Measurements from ENCODE around the gene CENPP. TPM values are rescaled to one million over a fixed set of nuclear protein-coding genes. Genes with fewer than 3 reads are reported as not detected.

CENPP gene
- total RNA-seq, 3 donors from 2014 or later (not counting 1 experiment from before 2014, with no cell fraction given) = 10.3 to 14.5 (median 12.1) TPM

DNA sequence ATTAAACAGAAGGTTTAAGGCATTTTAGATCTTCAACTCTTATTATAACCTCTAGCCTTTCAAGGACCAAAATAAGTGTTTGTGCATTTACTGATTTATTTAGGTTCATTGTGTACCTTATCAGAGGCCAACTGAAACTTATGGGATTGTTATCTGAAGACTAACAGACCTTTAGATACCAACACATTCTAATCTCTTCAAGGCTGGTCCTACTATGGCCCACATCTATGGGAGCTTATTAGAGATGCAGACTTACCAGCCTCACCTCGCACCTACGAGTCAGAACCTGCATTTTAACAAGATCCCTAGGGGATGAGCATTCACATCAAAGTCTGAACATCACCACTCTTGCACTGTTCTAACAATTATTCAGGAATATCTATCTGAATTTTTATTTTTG lies 34.2 kb upstream of the CENPP start:
- ATAC-seq = no peak
- H3K27me3 ChIP-seq (ENCODE audit: control insufficient read depth, insufficient read depth, low read length) = no peaks in the 10 kb centered on the region
- intact Hi-C loops (cut with micrococcal nuclease) = no loop called here
- Mint-ChIP-seq H3K27ac (peak overlapping the region; percentile 37 to 49), H3K4me3 (no peak overlapping the region), H3K4me1 (peaks cover 36 to 40% of the 10 kb centered on the region in 2 donors), H3K27me3 (ENCODE audit: low read depth in 2 of 2) (no peaks in the 10 kb centered on the region), H3K36me3 (peaks cover 11% of the 10 kb centered on the region), H3K9me3 (no peaks in the 10 kb centered on the region)
- no peak overlapping the region for H3K27ac ChIP-seq (ENCODE audit: low read length)
- TF ChIP-seq CTCF (IDR thresholded peaks at IDR 0.05) = no peak
- DNase-seq = no peak
- H3K36me3 ChIP-seq (ENCODE audit: control insufficient read depth, insufficient read depth, low read length) = peaks cover 13% of the 10 kb centered on the region
- H3K9me3 ChIP-seq (ENCODE audit: control insufficient read depth, insufficient read depth, low read length) = no peaks in the 10 kb centered on the region
- H3K4me1 ChIP-seq (ENCODE audit: control insufficient read depth, insufficient read depth, low read length) = peaks cover 16% of the 10 kb centered on the region
- no peak overlapping the region for H3K4me3 ChIP-seq (ENCODE audit: low read length)
- 86% methylated on average over 2 of the region's 2 CpGs for WGBS (ENCODE audit: insufficient coverage)

DNA sequence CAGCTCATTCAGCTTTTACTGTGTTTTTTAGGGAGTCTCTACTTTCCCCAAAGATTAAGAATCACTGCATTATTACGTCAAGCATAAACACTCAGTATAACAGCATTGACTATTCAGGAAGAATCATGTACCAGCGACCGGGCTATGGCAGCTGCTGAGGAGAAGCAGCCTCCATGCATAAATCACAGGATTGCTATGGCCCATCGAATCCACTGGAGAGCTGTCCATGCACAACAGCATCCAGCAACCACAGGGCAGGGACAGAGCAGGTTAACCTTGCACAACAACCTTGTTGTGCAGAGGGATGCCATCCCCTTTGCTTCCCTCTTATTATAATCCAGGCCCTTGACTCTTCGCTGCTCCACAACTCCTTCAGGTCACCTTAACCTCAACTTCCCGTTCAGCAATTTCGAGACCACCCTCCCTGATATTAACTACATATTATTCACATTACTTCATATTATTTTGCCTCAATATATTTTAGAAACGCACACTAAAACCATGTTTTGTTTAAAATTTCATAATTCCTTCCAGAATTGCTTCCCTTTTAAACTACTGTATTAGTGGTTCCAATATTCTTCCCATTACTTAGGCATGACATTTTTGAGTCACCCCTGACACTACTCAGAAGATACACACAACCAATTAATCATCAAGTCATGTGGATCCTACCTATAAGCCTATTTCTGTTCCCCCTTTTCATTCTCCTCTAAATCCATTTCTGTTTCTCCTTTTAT lies 33.2 kb upstream of the CENPP start:
- Mint-ChIP-seq H3K27me3 (ENCODE audit: low read depth in 2 of 2) (no peaks in the 10 kb centered on the region), H3K36me3 (peaks cover 11% of the 10 kb centered on the region), H3K27ac (peak overlapping the region; percentile 97 to 98), H3K9me3 (no peaks in the 10 kb centered on the region), H3K4me3 (peak overlapping the region; percentile 100), H3K4me1 (peaks cover 36 to 40% of the 10 kb centered on the region in 2 donors)
- Histone ChIP-seq H3K27ac (ENCODE audit: low read length) (no peak overlapping the region), H3K9me3 (ENCODE audit: control insufficient read depth, insufficient read depth, low read length) (no peaks in the 10 kb centered on the region), H3K4me1 (ENCODE audit: control insufficient read depth, insufficient read depth, low read length) (peaks cover 16% of the 10 kb centered on the region), H3K36me3 (ENCODE audit: control insufficient read depth, insufficient read depth, low read length) (peaks cover 14% of the 10 kb centered on the region), H3K4me3 (ENCODE audit: low read length) (peak overlapping the region; percentile 89), H3K27me3 (ENCODE audit: control insufficient read depth, insufficient read depth, low read length) (no peaks in the 10 kb centered on the region)
- DNase-seq (peak in 1 of 2 donors; percentile 14), ATAC-seq (no peak)
- intact Hi-C loops (cut with micrococcal nuclease) = loop anchor here (1.0 kb wide), 1 partner anchor 33 kb away; the partner anchor contains the start of genes CENPP and NOL8
- TF ChIP-seq CTCF (IDR thresholded peaks at IDR 0.05) = no peak
- WGBS (ENCODE audit: insufficient coverage) = 58% methylated on average over 8 of the region's 8 CpGs

GRCh38 chr9:92293075-92293354 lies 32.7 kb upstream of the CENPP start:
- peaks cover 16% of the 10 kb centered on the region for H3K4me1 ChIP-seq (ENCODE audit: control insufficient read depth, insufficient read depth, low read length)
- DNase-seq (peak in 1 of 2 donors; percentile 13), ATAC-seq (no peak)
- Mint-ChIP-seq H3K36me3 (peaks cover 7% of the 10 kb centered on the region), H3K4me3 (peak overlapping the region; percentile 100), H3K4me1 (peaks cover 36 to 40% of the 10 kb centered on the region in 2 donors), H3K27ac (peak overlapping the region; percentile 97 to 98), H3K9me3 (no peaks in the 10 kb centered on the region), H3K27me3 (ENCODE audit: low read depth in 2 of 2) (no peaks in the 10 kb centered on the region)
- no peaks in the 10 kb centered on the region for H3K9me3 ChIP-seq (ENCODE audit: control insufficient read depth, insufficient read depth, low read length)
- peak overlapping the region; percentile 89 for H3K4me3 ChIP-seq (ENCODE audit: low read length)
- no peak overlapping the region for H3K27ac ChIP-seq (ENCODE audit: low read length)
- intact Hi-C loops (cut with micrococcal nuclease) = loop anchor here (1.0 kb wide), 1 partner anchor 32 kb away; the partner anchor contains the start of genes CENPP and NOL8
- peaks cover 14% of the 10 kb centered on the region for H3K36me3 ChIP-seq (ENCODE audit: control insufficient read depth, insufficient read depth, low read length)
- WGBS (ENCODE audit: insufficient coverage) = 0% methylated on average over 2 of the region's 5 CpGs
- H3K27me3 ChIP-seq (ENCODE audit: control insufficient read depth, insufficient read depth, low read length) = no peaks in the 10 kb centered on the region
- TF ChIP-seq CTCF (IDR thresholded peaks at IDR 0.05) = no peak

Data from natural killer cell (primary cell).